Stimulated activated CD4-positive, alpha-beta T cell treated with anti-CD3 and anti-CD28 coated beads, Interleukin-4, amount 100 ng/mL, for 4 hours (primary cell): ENCODE measurements around the gene TRIM27.
"Not testable (repeated sequence)": the region's sequence is repeated elsewhere in the genome, so short reads cannot be mapped to it uniquely, and the experiment has no call there.

ENCODE experiments used
- DNase-seq, 2 experiments: peaks; one replicate each; pipeline ENCODE4 v3.0.0-alpha.2; 2020

TRIM27 gene

GRCh38 chr6:28862077-28862476 lies 61.7 kb downstream of the TRIM27 start:
- no peak for DNase-seq

GRCh38 chr6:28861339-28861738 lies 62.4 kb downstream of the TRIM27 start:
- DNase-seq = no peak

- no peak for DNase-seq
Measured at GRCh38 chr6:28860581-28860980, 63.2 kb downstream of the TRIM27 start.

- DNase-seq = no peak
Measured at GRCh38 chr6:28858963-28859362, 64.8 kb downstream of the TRIM27 start.

- DNase-seq = no peak
Measured at GRCh38 chr6:28856620-28857005, 67.2 kb downstream of the TRIM27 start.

GRCh38 chr6:28854405-28854804 lies 69.4 kb downstream of the TRIM27 start:
- DNase-seq = not testable (repeated sequence)
